ENCODE data around the gene PTH2R. TPM values are rescaled to one million over a fixed set of nuclear protein-coding genes. Genes with fewer than 3 reads are reported as not detected.

PTH2R gene
- total RNA-seq, 1 experiment from 2014 or later, result 0.32 TPM

GRCh38 chr2:208358758-208359631, 47.6 kb upstream of the PTH2R start:
- Histone ChIP-seq H3K4me1 (no peaks in the 10 kb centered on the region), H3K9me3 (no peaks in the 10 kb centered on the region), H3K27me3 (replicated peaks; ENCODE audit: control insufficient read depth, insufficient read depth, low read length) (no peaks in the 10 kb centered on the region), H3K36me3 (ENCODE audit: control insufficient read depth, insufficient read depth, low read length) (no peaks in the 10 kb centered on the region), H3K4me3 (ENCODE audit: low read depth, low read length) (no peak overlapping the region)
- ChIA-PET CTCF (interaction anchor here (0.6 kb wide), 1 partner anchor 8 kb away, joined by 3 read pairs; no protein-coding TSS in a partner anchor), POLR2A (no interaction called here)
- Mint-ChIP-seq H3K36me3 (ENCODE audit: insufficient read depth, unreplicated experiment) (peaks cover 43% of the 10 kb centered on the region), H3K4me1 (ENCODE audit: low read depth, unreplicated experiment) (no peaks in the 10 kb centered on the region), H3K27ac (ENCODE audit: unreplicated experiment) (no peak overlapping the region), H3K9me3 (ENCODE audit: unreplicated experiment) (peaks cover 2% of the 10 kb centered on the region), H3K27me3 (ENCODE audit: insufficient read depth, unreplicated experiment) (no peaks in the 10 kb centered on the region), H3K4me3 (ENCODE audit: unreplicated experiment) (no peak overlapping the region)
- intact Hi-C loops (cut with micrococcal nuclease; ENCODE audit: unreplicated experiment), result no loop called here
- TF ChIP-seq CTCF (IDR thresholded peaks at IDR 0.05; ENCODE audit: insufficient read depth in 1 of 2, low read depth in 1 of 2, low read length in 1 of 2, severe bottlenecking in 1 of 2, unreplicated experiment in 1 of 2), result no peak
- BruUV-seq (replicated peaks), result no TSS peak
- DNase-seq, result no peak

GRCh38 chr2:208359632-208359986, 47.0 kb upstream of the PTH2R start:
- Histone ChIP-seq H3K4me3 (ENCODE audit: low read depth, low read length) (no peak overlapping the region), H3K36me3 (ENCODE audit: control insufficient read depth, insufficient read depth, low read length) (no peaks in the 10 kb centered on the region), H3K27me3 (replicated peaks; ENCODE audit: control insufficient read depth, insufficient read depth, low read length) (no peaks in the 10 kb centered on the region), H3K9me3 (peaks cover 2% of the 10 kb centered on the region; the same call in 1 of the 2 replicates), H3K4me1 (no peaks in the 10 kb centered on the region)
- intact Hi-C loops (cut with micrococcal nuclease; ENCODE audit: unreplicated experiment), result no loop called here
- TF ChIP-seq CTCF (IDR thresholded peaks at IDR 0.05; ENCODE audit: insufficient read depth in 1 of 2, low read depth in 1 of 2, low read length in 1 of 2, severe bottlenecking in 1 of 2, unreplicated experiment in 1 of 2), result no peak
- H3K27me3 Mint-ChIP-seq (ENCODE audit: insufficient read depth, unreplicated experiment), result no peaks in the 10 kb centered on the region
- peaks cover 37% of the 10 kb centered on the region for H3K36me3 Mint-ChIP-seq (ENCODE audit: insufficient read depth, unreplicated experiment)
- BruUV-seq (replicated peaks), result no TSS peak
- ChIA-PET POLR2A (no interaction called here), CTCF (no interaction called here)
- peaks cover 8% of the 10 kb centered on the region for H3K9me3 Mint-ChIP-seq (ENCODE audit: unreplicated experiment)
- no peak overlapping the region for H3K4me3 Mint-ChIP-seq (ENCODE audit: unreplicated experiment)
- no peaks in the 10 kb centered on the region for H3K4me1 Mint-ChIP-seq (ENCODE audit: low read depth, unreplicated experiment)
- no peak overlapping the region for H3K27ac Mint-ChIP-seq (ENCODE audit: unreplicated experiment)
- DNase-seq, result no peak

- Mint-ChIP-seq H3K27ac (ENCODE audit: unreplicated experiment) (no peak overlapping the region), H3K4me3 (ENCODE audit: unreplicated experiment) (no peak overlapping the region)
- POLR2A ChIA-PET, result no interaction called here
Measured at GRCh38 chr2:208360259-208361076, 46.1 kb upstream of the PTH2R start.

More at GRCh38 chr2:208360259-208361076, 46.1 kb upstream of the PTH2R start:
- peaks cover 9% of the 10 kb centered on the region for H3K9me3 ChIP-seq
- no peaks in the 10 kb centered on the region for H3K27me3 ChIP-seq (replicated peaks; ENCODE audit: control insufficient read depth, insufficient read depth, low read length)
- DNase-seq, result no peak
- intact Hi-C loops (cut with micrococcal nuclease; ENCODE audit: unreplicated experiment), result no loop called here
- H3K4me1 Mint-ChIP-seq (ENCODE audit: low read depth, unreplicated experiment), result no peaks in the 10 kb centered on the region
- H3K27me3 Mint-ChIP-seq (ENCODE audit: insufficient read depth, unreplicated experiment), result no peaks in the 10 kb centered on the region
- peaks cover 28% of the 10 kb centered on the region for H3K36me3 Mint-ChIP-seq (ENCODE audit: insufficient read depth, unreplicated experiment)
- H3K4me3 ChIP-seq (ENCODE audit: low read depth, low read length), result no peak overlapping the region
- CTCF ChIA-PET, result no interaction called here
- peaks cover 17% of the 10 kb centered on the region for H3K9me3 Mint-ChIP-seq (ENCODE audit: unreplicated experiment)
- BruUV-seq (replicated peaks), result no TSS peak
- H3K36me3 ChIP-seq (ENCODE audit: control insufficient read depth, insufficient read depth, low read length), result no peaks in the 10 kb centered on the region
- no peak for TF ChIP-seq CTCF (IDR thresholded peaks at IDR 0.05; ENCODE audit: insufficient read depth in 1 of 2, low read depth in 1 of 2, low read length in 1 of 2, severe bottlenecking in 1 of 2, unreplicated experiment in 1 of 2)
- H3K4me1 ChIP-seq, result no peaks in the 10 kb centered on the region

Data from Caco-2 (cell line).